Endothelial cell of umbilical vein (primary cell): Measurements from ENCODE around the gene ELOA. TPM values are rescaled to one million over a fixed set of nuclear protein-coding genes. Genes with fewer than 3 reads are reported as not detected.
A peak's percentile ranks its signal among the peaks of the same experiment; 100 is the strongest.
"Not testable (repeated sequence)": the region's sequence is repeated elsewhere in the genome, so short reads cannot be mapped to it uniquely, and the experiment has no call there.

Experiments used
- BruUV-seq: library from RNA; stranded (reverse); fragments of 400-500 nt; replicated peaks from 2 replicates; lab custom pipeline; 2021; lab: Mats Ljungman, UMichigan
- CTCF ChIA-PET: fragments of 300-600, 350-600 bp; sonication (Branson Sonifier 250); formaldehyde crosslinking; loops from one replicate; lab custom pipeline; 2021; ENCODE audit warnings: antibody characterized with exemption, inconsistent platforms; lab: Charles Lee
- POLR2A ChIA-PET: fragments of 300-600, 350-600 bp; sonication (Branson Sonifier 250); formaldehyde crosslinking; loops from one replicate; lab custom pipeline; 2021; ENCODE audit warnings: antibody characterized with exemption, inconsistent platforms; lab: Charles Lee
- DNase-seq: peaks from one replicate; pipeline ENCODE4 v3.0.0-alpha.2; 2011; ENCODE audit warnings: low read depth, low spot score
- FAIRE-seq: peaks from 2 replicates; lab custom pipeline; 2011; peaks lifted over from hg19 to GRCh38; lab: Jason Lieb, UNC
- H2AFZ ChIP-seq: 2 replicates; pipeline ENCODE4 v1.6.0; 2012; ENCODE audit warnings: low read depth, low read length, control low read depth, inconsistent platforms
- H3K27ac ChIP-seq: 2 replicates; pipeline ENCODE4 v1.5.1; 2011; ENCODE audit warnings: low read depth, mild to moderate bottlenecking, control low read depth, low read length, moderate library complexity; ENCODE audit not compliant: insufficient read depth
- H3K27me3 ChIP-seq, 2 experiments: 2 replicates each; pipeline versions ENCODE4 v1.6.0 to v1.6.1; 2011; ENCODE audit warnings: low read length in 2 of 2, mixed read lengths in 1 of 2; ENCODE audit not compliant: control insufficient read depth in 2 of 2, insufficient read depth in 2 of 2
- H3K36me3 ChIP-seq, 2 experiments: 2 replicates in 1 of 2; 3 replicates in 1 of 2; pipeline ENCODE4 v1.5.1; 2011; ENCODE audit warnings: low read length in 2 of 2, mild to moderate bottlenecking in 1 of 2, moderate library complexity in 1 of 2; ENCODE audit not compliant: control insufficient read depth in 2 of 2, insufficient read depth in 2 of 2; ENCODE audit errors: extremely low read depth in 1 of 2
- H3K4me1 ChIP-seq: 3 replicates; pipeline ENCODE4 v1.5.1; 2011; ENCODE audit warnings: mild to moderate bottlenecking, low read length; ENCODE audit not compliant: control insufficient read depth, insufficient read depth; ENCODE audit errors: extremely low read depth
- H3K4me2 ChIP-seq: 2 replicates; pipeline ENCODE4 v1.6.1; 2011; ENCODE audit warnings: low read length, control low read depth, mixed read lengths; ENCODE audit not compliant: insufficient read depth
- H3K4me3 ChIP-seq, 3 experiments: fragments of 200-600 bp in 1 of 3; sonication (generic), shearing (Covaris generic) in 1 of 3; replicated peaks in 1 of 3; 2 replicates each; pipeline ENCODE4 v1.5.1; 2011 to 2016; ENCODE audit warnings: control low read depth in 3 of 3, low read length in 3 of 3, mild to moderate bottlenecking in 2 of 3, inconsistent platforms in 1 of 3, low read depth in 1 of 3, moderate library complexity in 1 of 3; ENCODE audit not compliant: insufficient read depth in 1 of 3
- H3K79me2 ChIP-seq: 2 replicates; pipeline ENCODE4 v1.6.0; 2012; ENCODE audit warnings: low read length, inconsistent platforms; ENCODE audit not compliant: control insufficient read depth, insufficient read depth
- H3K9ac ChIP-seq: replicated peaks from 2 replicates; pipeline ENCODE3; 2011; ENCODE audit warnings: low read length, control low read depth; ENCODE audit not compliant: insufficient read depth; ENCODE audit errors: extremely low read depth
- H3K9me1 ChIP-seq: replicated peaks from 3 replicates; pipeline ENCODE4 v1.6.0; 2011; ENCODE audit warnings: mild to moderate bottlenecking, low read length; ENCODE audit not compliant: control insufficient read depth, insufficient read depth; ENCODE audit errors: extremely low read depth
- H3K9me3 ChIP-seq: replicated peaks from 2 replicates; pipeline ENCODE4 v1.5.1; 2012; ENCODE audit warnings: low read length, inconsistent platforms; ENCODE audit not compliant: control insufficient read depth, insufficient read depth
- H4K20me1 ChIP-seq: replicated peaks from 2 replicates; pipeline ENCODE3; 2011; ENCODE audit warnings: mild to moderate bottlenecking, low read length; ENCODE audit not compliant: control insufficient read depth, insufficient read depth; ENCODE audit errors: extremely low read depth
- EZH2 ChIP-seq: IDR thresholded peaks from 2 replicates; pipeline ENCODE4 v1.6.1; 2012; ENCODE audit warnings: borderline replicate concordance, low read depth, mild to moderate bottlenecking, moderate library complexity, low read length, inconsistent platforms; ENCODE audit not compliant: severe bottlenecking
- GATA2 ChIP-seq: IDR thresholded peaks from 2 replicates; pipeline ENCODE4 v1.7.0; 2011; ENCODE audit warnings: low read depth, mild to moderate bottlenecking, moderate library complexity, mixed read lengths, low read length; ENCODE audit not compliant: insufficient read length, insufficient read depth
- JUN ChIP-seq: IDR thresholded peaks from 2 replicates; pipeline ENCODE4 v1.6.1; 2011; ENCODE audit warnings: borderline replicate concordance, low read depth; ENCODE audit not compliant: insufficient read length, insufficient read depth
- MYC ChIP-seq: IDR thresholded peaks from one replicate; pipeline ENCODE4 v1.6.1; 2011; ENCODE audit warnings: mild to moderate bottlenecking, low read depth, low read length
- POLR2A ChIP-seq: IDR thresholded peaks from 2 replicates; pipeline ENCODE4 v1.6.1; 2012; ENCODE audit warnings: low read depth, mild to moderate bottlenecking, control low read depth, low read length
- POLR2AphosphoS5 ChIP-seq: IDR thresholded peaks from 2 replicates; pipeline ENCODE4 v1.6.1; 2012; ENCODE audit warnings: low read depth, mild to moderate bottlenecking, control low read depth, low read length, moderate library complexity; ENCODE audit not compliant: insufficient read depth
- dilution Hi-C: fragments of 300-500 bp; cut with MboI; formaldehyde crosslinking; loops from one replicate; pipeline ENCODE4 v1.15.0; 2019; ENCODE audit warnings: low sequenced_read_pairs; ENCODE audit not compliant: extremely low pct_ligation_motif_present
- intact Hi-C: fragments of 100-400 bp; cut with micrococcal nuclease; formaldehyde crosslinking; loops from one replicate; pipeline ENCODE4 v1.10.0; 2022
- polyA plus RNA-seq, 4 experiments: library from polyadenylated mRNA; depleted of rRNA in 3 of 4; stranded (reverse) in 3 of 4; unstranded in 1 of 4; fragments of >200 nt; gene quantifications; 2 replicates each; pipeline versions ENCODE4 v1.2.1 to v1.2.3, GENCODE V29; 2011 to 2012; ENCODE audit warnings: missing spikeins in 1 of 4
- total RNA-seq: library from RNA; stranded (reverse); gene quantifications from 2 replicates; pipeline ENCODE4 v1.2.3, GENCODE V29; 2021
- TF ChIP-seq, protein P1 (sequence below): IDR thresholded peaks from 2 replicates; pipeline ENCODE4 v1.6.1; 2011; ENCODE audit not compliant: insufficient read depth, insufficient read length

The ELOA gene
- total and polyA plus RNA-seq, 2 donors (not counting 3 experiments of a cell fraction or from before 2014, with no cell fraction given): 11.9 to 42.6 TPM

DNA sequence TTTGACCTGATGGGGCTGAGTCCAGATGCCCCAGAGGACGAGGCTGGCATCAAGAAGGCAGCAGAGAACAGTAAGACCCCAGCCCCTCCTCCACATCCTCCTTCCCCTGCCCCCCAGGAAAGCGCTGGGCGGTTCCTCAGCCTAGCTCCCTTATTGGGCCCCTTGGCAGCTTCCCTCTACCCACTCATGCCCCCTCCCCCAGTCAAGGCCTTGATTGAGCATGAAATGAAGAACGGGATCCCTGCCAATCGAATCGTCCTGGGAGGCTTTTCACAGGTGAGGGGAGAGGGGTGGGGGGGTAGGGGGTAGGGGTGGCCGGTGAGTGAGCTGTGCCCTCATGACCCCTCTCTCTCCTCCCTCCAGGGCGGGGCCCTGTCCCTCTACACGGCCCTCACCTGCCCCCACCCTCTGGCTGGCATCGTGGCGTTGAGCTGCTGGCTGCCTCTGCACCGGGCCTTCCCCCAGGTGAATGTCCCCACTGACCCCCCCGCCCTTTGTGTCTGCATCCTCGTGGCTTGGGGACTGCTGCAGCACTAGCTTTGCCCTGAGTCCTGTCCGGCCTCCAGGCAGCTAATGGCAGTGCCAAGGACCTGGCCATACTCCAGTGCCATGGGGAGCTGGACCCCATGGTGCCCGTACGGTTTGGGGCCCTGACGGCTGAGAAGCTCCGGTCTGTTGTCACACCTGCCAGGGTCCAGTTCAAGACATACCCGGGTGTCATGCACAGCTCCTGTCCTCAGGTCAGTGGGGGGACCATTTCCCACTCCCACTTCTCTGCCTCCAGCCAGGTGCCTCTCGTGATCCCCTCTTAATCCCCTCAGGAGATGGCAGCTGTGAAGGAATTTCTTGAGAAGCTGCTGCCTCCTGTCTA, 50.8 kb downstream of the ELOA start:
- Histone ChIP-seq H3K36me3 (peaks cover 0 to 39% of the 10 kb centered on the region in 2 experiments), H3K9me1 (no peaks in the 10 kb centered on the region), H2AFZ (no peak overlapping the region), H3K79me2 (peaks cover 24% of the 10 kb centered on the region), H3K27ac (no peak overlapping the region), H3K9ac (no peak overlapping the region), H3K27me3 (no peaks in the 10 kb centered on the region), H3K4me3 (no peak overlapping the region), H3K4me1 (peaks cover 23% of the 10 kb centered on the region), H4K20me1 (no peaks in the 10 kb centered on the region), H3K4me2 (no peak overlapping the region), H3K9me3 (no peaks in the 10 kb centered on the region)
- DNase-seq (no peak), FAIRE-seq (peak; percentile 40)
- CTCF ChIA-PET: interaction anchor here (0.7 to 1.7 kb wide), 3 partner anchors 16 to 22 kb away, joined by 3 to 5 read pairs (median 3); partner anchors contain the start of gene PITHD1
- BruUV-seq: no TSS peak
- no peak for TF ChIP-seq POLR2A
- TF ChIP-seq, protein P1, sequence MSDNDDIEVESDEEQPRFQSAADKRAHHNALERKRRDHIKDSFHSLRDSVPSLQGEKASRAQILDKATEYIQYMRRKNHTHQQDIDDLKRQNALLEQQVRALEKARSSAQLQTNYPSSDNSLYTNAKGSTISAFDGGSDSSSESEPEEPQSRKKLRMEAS: no peak
- TF ChIP-seq POLR2AphosphoS5: peak; percentile 21
- TF ChIP-seq JUN: no peak
- no peak for TF ChIP-seq GATA2
- no peak for TF ChIP-seq EZH2
- no peak for TF ChIP-seq MYC
- POLR2A ChIA-PET: interaction anchor here (1.0 kb wide), 1 partner anchor 16 kb away, joined by 6 read pairs; the partner anchor contains the start of gene PITHD1
- intact Hi-C loops: no loop called here
- dilution Hi-C loops: no loop called here

DNA sequence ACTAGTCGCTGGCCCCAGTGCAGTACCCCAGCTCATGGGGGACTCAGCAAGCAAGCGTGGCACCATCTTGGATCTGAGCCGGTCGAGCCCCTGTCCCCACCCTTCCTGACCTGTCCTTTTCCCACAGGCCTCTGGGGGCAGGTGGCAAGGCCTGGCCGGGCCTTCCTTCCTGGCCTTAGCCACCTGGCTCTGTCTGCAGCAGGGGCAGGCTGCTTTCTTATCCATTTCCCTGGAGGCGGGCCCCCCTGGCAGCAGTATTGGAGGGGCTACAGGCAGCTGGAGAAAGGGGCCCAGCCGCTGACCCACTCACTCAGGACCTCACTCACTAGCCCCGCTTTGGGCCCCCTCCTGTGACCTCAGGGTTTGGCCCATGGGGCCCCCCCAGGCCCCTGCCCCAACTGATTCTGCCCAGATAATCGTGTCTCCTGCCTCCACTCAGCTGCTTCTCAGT, 51.5 kb downstream of the ELOA start:
- H3K4me3 ChIP-seq, intact Hi-C loops, H3K4me2 ChIP-seq, H2AFZ ChIP-seq, dilution Hi-C loops, DNase-seq, H3K27me3 ChIP-seq, H3K9me1 ChIP-seq, H4K20me1 ChIP-seq, FAIRE-seq, H3K9me3 ChIP-seq, H3K9ac ChIP-seq, H3K27ac ChIP-seq: not testable (repeated sequence)
- ChIA-PET CTCF (interaction anchor here (0.7 to 1.7 kb wide), 3 partner anchors 15 to 23 kb away, joined by 3 to 5 read pairs (median 3); partner anchors contain the start of gene PITHD1), POLR2A (interaction anchor here (1.0 kb wide), 1 partner anchor 17 kb away, joined by 6 read pairs; the partner anchor contains the start of gene PITHD1)
- H3K4me1 ChIP-seq: peaks cover 23% of the 10 kb centered on the region
- peaks cover 24% of the 10 kb centered on the region for H3K79me2 ChIP-seq
- TSS peak; percentile 14 for BruUV-seq
- H3K36me3 ChIP-seq: peaks cover 0 to 39% of the 10 kb centered on the region in 2 experiments
